CMK (cell line): Measurements from ENCODE around the gene PM20D2.

Source experiments
- DNase-seq: peaks from one replicate; pipeline ENCODE4 v3.0.0-alpha.2; 2010; ENCODE audit warnings: low read depth

The PM20D2 gene

GRCh38 chr6:89145091-89145955 lies 532 bp upstream of the PM20D2 start:
- DNase-seq, result no peak

DNA sequence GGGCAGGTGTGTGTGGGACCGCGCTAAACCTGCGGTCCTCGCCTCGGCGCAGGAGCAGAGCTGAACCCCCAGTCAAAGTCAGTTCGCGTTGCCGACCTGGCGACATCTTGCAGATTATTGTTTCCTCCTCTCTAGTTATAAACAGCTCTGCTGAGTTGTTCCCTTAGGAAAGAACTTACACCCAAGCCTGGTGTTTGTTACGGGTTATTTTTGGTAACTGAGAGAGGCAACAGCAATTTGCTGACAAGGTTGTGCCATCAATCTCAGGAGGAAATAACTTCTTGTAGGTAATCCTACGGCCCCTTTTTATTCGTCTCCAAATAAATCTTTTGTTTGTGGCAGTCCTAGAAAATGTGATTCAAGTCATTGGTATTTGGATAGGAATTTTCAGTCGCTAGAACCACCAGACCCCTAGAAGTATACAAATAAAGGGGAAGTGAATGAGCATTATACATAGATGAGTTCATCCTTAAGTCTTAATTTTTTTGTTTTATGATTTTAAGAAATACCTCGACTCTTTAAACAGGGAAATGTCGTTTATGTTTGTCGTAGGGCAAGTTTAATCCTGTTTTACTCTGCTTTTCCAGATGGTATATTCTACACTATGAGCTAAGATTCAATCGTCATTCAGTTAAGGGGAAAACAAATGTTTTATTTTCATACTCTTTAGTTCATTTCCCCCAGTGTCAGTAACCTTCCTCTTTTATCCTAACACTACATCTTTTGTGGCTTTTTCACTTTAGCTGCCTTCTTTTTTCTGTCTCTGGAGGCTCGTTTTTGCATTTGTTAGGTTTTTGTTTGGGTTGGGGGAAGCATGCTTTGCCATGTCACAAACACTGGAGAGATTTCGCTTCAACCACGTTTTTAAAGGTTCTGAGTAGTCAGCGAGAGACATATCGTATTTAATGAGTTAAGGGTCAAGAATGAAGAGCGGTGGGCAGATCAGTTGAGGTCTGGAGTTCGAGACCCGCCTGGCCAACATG lies 1.2 kb downstream of the PM20D2 start:
- DNase-seq, result no peak

DNA sequence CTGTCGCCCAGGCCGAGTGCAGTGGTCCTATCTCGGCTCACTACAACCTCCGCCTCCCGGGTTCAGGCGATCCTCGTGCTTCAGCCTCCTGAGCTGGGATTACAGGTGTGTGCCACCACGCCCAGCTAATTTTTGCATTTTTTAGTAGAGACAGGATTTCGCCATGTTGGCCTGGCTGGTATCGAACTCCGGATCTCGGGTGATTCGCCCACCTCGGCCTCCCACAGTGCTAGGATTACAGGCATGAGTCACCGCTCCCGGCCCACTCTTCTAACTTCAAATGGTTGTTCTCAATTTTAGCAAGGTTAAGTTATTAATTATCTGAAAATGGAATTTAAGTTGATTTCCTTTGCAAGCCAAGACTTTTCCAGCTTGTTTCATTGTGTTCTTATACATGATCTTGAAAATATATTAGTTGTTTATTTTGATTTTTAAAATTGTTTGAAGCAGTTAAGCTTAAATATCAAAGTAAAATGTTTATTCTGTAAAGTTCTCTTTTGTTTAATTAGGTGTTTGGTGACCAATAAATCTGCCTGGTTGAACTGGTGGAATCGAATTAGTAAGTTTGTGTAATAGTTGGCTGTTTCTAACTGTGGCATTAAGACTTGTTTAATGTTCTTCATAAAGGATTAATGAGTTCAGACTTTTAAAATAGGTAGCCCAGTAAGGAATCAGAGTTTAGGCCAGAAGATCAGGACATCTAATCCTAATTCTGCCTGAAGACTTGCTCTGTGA lies 2.3 kb downstream of the PM20D2 start:
- DNase-seq, result no peak

DNA sequence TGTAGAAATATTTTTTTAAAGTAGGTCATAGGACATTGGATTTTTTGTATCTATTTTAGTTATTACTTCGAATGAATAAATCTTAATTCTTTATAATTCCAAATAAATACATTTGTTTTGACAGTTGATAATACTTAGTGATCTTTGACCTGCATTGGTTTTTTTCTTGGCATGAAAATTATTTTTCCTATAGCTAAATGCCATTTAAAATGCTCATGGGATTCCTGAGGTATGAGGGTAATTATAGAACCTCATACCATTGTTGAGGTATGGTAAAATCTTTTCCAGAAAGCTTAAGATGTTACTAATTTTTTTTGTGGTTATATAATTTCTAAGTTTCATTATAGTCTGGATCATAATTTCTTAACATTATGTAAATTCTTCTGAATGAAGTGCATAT lies 8.3 kb downstream of the PM20D2 start:
- no peak for DNase-seq

DNA sequence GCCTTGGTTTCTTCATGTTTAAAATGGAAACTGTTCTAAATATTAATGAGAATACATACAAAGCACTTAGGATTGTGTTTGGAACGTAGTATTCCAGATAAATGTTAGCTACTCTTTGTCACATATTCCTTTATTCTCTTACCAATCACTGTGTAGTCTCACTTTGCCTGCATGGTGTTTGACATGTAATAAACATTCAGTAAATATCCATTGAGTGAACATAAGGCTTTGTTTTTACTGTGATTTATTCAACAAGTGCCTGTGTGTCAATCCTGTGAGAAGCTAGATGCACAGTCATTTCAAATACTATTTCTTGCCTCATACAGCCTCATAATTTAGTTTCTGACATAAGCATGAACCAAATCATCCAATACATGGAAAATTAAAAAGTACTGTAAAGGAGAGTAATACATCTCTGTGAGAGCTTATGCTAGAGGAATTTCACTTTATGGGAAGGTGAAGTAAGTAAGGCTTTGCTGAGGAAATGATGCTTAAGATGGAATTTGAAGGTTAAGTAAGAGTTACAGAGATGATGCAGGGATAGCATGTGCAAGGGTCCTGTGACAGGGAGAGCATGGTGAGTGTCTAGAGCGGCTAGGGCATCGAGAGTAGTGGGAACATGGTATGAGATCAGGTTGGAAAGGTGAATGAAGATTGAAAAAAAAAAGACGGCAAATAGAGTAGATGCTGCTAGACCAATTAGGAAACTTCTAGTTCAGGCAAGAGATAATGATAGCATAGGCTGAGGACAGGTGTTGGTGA lies 14.7 kb downstream of the PM20D2 start:
- DNase-seq, result no peak

GRCh38 chr6:89161326-89162046 lies 15.6 kb downstream of the PM20D2 start:
- DNase-seq, result no peak

DNA sequence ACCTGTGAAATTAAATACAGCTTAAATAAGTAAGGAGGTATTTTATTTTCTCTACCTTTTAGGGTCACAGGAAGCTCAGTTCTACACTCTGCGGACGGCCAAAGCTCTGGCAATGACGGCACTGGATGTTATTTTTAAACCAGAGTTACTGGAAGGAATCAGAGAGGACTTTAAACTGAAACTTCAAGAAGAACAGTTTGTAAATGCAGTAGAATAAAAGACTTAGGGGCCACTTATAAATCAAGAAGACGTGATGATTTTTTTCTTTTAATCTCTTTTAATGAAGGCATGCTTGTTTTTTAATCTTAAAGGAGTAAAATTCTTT lies 16.2 kb downstream of the PM20D2 start:
- no peak for DNase-seq

GRCh38 chr6:89172131-89172530 lies 26.3 kb downstream of the PM20D2 start:
- DNase-seq, result no peak

GRCh38 chr6:89173634-89174033 lies 27.8 kb downstream of the PM20D2 start:
- no peak for DNase-seq

DNA sequence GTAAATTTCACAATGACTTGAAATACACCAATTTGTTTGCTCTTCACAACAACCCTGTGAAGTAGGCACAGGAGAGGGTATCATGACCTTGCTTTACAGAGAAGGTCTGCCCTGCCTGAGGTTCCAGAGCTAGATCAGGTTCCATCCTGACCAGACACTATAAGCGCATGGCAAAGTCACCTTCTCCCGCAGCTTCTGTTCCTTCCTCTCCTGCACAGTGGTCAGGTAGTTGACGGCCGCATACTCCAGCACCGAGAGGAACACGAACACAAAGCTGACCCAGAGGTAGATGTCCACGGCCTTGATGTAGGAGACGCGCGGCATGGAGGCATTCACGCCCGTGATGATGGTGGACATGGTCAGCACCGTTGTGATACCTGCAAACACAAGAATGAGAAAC lies 34.3 kb downstream of the PM20D2 start:
- no peak for DNase-seq

GRCh38 chr6:89180971-89181370 lies 35.1 kb downstream of the PM20D2 start:
- no peak for DNase-seq

- DNase-seq, result no peak
These were observed 37.4 kb downstream of the PM20D2 start for GRCh38 chr6:89183294-89183693.

DNA sequence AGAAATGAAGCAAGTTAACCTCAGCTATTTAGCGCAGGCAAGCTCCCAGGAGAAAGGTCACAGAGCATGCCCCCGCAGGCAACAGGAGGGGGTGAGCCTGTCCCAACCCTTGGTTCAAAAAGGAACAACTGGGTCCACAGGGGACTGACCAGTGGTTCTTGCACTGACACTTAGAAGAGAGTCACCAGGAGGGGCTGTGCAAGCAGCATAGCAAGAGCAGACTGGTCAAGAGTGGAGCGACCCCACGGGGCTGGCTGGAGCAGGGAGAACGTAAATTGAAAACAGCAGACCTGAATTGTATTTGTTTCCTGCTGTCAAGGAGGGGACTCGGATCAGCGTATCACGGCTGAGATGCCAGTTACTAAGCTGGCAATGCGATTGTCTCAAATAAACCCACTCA lies 38.5 kb downstream of the PM20D2 start:
- no peak for DNase-seq

DNA sequence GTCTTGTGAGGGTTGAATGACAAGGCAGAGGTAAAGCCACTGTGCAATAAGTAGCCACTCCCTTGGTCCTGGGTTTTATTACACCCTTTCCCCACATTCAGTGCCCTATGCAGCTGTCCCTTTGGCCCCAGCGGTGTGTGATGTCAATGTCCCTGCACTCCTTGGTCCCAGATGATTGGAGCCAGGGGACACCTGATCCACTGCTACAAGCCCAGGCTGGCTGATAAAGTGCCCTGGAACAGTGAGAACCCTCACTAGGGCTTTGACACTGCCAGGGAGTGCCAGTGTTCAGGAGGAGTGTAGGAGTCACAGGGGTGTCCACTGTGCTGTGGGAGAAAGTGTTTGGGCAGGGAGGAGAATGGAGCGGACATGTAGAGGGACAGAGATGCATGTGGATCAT lies 40.9 kb downstream of the PM20D2 start:
- no peak for DNase-seq

GRCh38 chr6:89187504-89187903 lies 41.6 kb downstream of the PM20D2 start:
- no peak for DNase-seq

DNA sequence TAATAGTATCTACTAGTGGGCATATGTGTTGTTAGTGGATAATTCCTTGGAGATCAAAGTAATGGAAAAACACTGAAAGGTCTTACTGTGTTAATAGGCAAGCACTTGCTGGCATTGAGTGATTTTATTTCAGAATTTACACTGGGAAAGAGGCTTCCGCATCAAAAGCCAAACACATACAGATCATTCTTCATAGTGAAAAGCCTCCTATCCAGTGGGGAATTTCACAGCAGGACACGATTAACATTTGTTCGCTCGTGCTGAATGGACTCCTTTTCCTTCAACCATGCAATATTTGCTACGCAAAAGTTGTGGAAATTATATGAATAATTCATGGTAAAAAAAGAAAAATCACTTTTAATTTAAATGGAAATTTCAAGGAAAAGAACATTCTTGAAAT lies 44.9 kb downstream of the PM20D2 start:
- DNase-seq, result no peak

DNA sequence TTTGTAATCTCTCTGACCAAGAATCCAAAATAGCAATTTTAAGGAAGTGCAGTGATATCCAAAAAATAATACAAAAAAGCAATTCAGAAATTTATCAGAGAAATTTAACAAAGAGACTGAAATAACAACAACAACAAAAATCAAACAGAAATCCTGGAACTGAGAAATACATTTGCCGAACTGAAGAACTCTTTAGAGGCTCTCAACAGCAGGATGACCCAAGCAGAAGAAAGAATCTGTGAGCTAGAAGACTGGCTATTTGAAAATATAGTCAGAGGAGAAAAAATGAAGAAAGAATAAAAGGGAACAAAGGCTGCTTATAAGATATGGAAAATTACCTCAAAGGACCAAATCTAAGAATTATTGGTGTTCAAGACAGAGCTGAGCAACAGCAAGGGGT lies 48.7 kb downstream of the PM20D2 start:
- no peak for DNase-seq

- no peak for DNase-seq
These were observed 51.3 kb downstream of the PM20D2 start for GRCh38 chr6:89197141-89197540.

GRCh38 chr6:89198235-89198634 lies 52.4 kb downstream of the PM20D2 start:
- no peak for DNase-seq

DNA sequence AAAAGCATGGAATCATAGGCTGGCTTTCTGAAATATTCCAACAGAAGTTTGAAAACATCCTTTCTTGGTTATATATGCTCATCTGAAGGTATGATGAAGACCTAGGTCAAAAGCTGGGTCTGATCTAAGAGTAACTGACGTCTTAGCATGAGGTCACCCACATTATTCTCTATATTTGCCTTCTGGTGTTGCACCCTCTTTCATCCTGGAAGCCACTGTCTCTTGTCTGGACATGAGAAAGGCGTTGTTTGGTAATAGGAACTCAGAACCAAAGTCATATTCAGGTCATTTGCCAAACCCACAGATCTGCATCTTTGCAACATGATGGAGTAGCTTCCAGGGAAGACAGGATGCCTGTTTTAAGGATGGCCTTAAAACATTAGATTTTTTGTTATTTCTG lies 53.7 kb downstream of the PM20D2 start:
- DNase-seq, result no peak

DNA sequence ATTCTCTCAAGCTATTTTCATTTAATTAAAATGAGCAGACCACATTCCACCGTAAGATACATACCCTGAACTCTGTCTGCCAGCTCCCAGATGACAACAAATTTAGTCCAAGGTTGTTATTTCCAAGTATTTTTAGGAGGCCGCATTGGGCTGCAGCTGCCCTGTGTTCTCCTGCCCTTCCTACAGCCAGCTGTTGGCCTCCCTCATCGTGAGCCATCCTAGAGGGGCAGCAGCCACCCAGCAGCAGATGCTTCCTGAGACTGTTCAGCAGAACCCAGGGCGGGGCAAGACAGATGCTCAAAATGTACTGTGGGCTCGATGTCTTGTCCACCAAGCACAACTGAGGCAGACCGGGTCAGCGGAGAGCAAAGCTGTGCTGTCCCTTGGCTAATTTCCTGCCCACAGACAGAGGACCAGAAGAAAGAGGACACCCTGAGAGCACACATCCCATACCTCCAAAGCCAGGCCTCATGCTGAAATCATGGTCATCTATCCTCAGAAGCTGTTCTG lies 54.9 kb downstream of the PM20D2 start:
- no peak for DNase-seq
